Mucosa of rectum (tissue), 2 donors: ENCODE results near the gene LNPK.

ENCODE experiments used
- H3K27ac ChIP-seq, 2 donors: one replicate each; pipeline ENCODE4 v1.7.0; 2013; ENCODE audit warnings: inconsistent platforms in 2 of 2, low read depth in 2 of 2, low read length in 2 of 2
- H3K27me3 ChIP-seq, 2 donors: one replicate each; pipeline ENCODE4 v1.7.0; 2013; ENCODE audit warnings: low read length in 2 of 2; ENCODE audit not compliant: control insufficient read depth in 2 of 2, insufficient read depth in 2 of 2
- H3K36me3 ChIP-seq, 2 donors: one replicate each; pipeline ENCODE4 v1.7.0; 2013; ENCODE audit warnings: low read length in 2 of 2; ENCODE audit not compliant: control insufficient read depth in 2 of 2, insufficient read depth in 2 of 2
- H3K4me1 ChIP-seq, 2 donors: one replicate each; pipeline ENCODE4 v1.7.0; 2013; ENCODE audit warnings: low read length in 2 of 2, mild to moderate bottlenecking in 1 of 2; ENCODE audit not compliant: control insufficient read depth in 2 of 2, insufficient read depth in 2 of 2
- H3K4me3 ChIP-seq, 2 donors: one replicate each; pipeline ENCODE4 v1.7.0; 2013; ENCODE audit warnings: low read length in 2 of 2
- H3K9ac ChIP-seq, 2 donors: one replicate each; pipeline ENCODE4 v1.7.0; 2013; ENCODE audit warnings: low read length in 2 of 2, low read depth in 1 of 2, mild to moderate bottlenecking in 1 of 2
- H3K9me3 ChIP-seq, 2 donors: one replicate each; pipeline ENCODE4 v1.7.0; 2013; ENCODE audit warnings: low read length in 2 of 2; ENCODE audit not compliant: control insufficient read depth in 2 of 2
- donor health status: healthy.
- donor health status: Normal muscosa, but diverticular disease.

The LNPK gene

GRCh38 chr2:175887776-175888175 lies 114.3 kb downstream of the LNPK start:
- Histone ChIP-seq H3K9ac (no peak overlapping the region), H3K36me3 (no peaks in the 10 kb centered on the region), H3K4me3 (no peak overlapping the region), H3K27me3 (no peaks in the 10 kb centered on the region), H3K27ac (no peak overlapping the region), H3K4me1 (no peaks in the 10 kb centered on the region), H3K9me3 (no peaks in the 10 kb centered on the region)

DNA sequence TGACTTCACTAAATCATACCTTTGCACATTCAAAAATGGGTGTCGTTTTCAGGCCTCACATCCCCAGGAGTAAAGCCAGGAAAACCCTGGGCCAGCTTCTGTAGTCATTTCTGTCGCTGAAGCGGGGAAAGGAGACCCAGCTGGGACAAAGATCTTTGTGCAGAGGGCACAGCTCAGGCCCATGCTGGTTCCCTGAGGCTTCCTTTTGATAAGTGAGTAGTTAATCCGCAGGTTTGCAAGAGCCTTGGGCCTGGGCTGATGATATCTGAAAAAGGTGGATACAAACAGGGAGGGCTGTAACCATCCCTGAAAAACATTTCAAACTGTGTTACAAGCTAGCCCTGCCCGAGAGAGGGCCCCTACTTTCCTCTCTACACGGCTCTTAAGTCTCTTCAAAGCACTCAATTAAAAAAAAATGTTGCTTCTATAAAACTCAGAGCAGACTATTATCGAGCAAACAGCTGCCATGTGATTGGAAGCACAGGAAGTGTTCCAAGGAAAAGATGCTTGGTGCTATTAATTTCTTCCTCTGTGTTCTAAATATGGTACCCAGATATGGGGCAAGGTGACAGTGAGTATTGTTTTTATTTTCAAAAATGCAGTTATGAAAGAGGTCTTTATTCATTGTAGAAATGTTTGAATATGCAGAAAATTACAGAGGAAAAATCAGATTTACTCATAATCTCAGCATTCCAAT lies 117.2 kb downstream of the LNPK start:
- Histone ChIP-seq H3K27ac (no peak overlapping the region), H3K4me3 (no peak overlapping the region), H3K4me1 (no peaks in the 10 kb centered on the region), H3K36me3 (no peaks in the 10 kb centered on the region), H3K9ac (no peak overlapping the region), H3K27me3 (no peaks in the 10 kb centered on the region), H3K9me3 (no peaks in the 10 kb centered on the region)

DNA sequence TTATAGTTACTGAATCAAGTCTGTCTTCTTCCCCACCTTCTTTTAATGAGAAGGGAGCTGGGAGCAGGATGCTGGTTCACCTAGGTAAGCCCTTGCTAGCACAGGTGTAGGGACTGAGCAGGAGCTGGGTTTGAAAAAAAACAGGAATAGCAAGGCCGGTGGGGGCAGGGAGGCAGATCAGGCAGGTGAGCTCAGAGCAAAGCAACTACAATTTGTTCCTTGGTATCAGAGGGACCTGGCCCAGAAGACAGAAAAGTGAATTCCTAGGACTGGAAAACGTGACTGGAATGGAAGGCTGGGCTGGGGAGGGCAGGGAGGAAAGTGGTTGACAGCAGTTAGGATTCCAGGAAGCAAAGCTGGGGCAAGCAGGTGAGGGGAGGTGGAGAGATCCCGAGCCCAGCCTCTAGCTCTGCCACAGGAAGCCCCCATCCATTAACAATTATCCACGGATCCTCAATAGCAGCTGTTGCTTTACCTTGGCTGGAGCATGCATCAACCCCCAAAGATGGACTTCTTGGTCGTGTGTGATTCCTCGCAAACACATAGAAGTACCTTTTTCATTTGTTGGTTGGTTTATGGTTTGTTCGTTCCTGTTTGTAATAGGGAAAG lies 118.4 kb downstream of the LNPK start:
- no peak overlapping the region for H3K27ac ChIP-seq
- H3K9ac ChIP-seq: no peak overlapping the region
- H3K9me3 ChIP-seq: no peaks in the 10 kb centered on the region
- no peak overlapping the region for H3K4me3 ChIP-seq
- H3K36me3 ChIP-seq: no peaks in the 10 kb centered on the region
- H3K27me3 ChIP-seq: no peaks in the 10 kb centered on the region
- H3K4me1 ChIP-seq: no peaks in the 10 kb centered on the region

DNA sequence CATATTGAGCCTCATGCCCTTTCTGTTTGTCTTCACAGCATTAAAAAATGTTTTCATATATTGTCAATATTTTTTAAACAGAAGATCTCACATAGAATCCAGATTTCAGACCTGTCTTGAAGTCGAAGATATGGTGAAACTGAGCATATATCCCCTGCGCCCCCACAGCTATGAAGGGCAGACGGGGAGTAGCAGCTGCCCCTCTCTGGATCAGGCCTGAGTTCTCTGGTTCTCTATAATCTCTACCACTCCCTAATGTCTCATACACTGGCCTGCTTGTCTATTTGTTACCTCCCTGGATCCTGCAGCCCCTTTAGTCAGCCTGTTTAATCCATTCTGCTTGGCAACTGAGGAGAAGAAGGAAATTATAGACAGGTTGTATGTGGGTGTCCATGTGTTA lies 122.4 kb downstream of the LNPK start:
- no peaks in the 10 kb centered on the region for H3K36me3 ChIP-seq
- no peak overlapping the region for H3K4me3 ChIP-seq
- H3K9ac ChIP-seq: no peak overlapping the region
- no peaks in the 10 kb centered on the region for H3K9me3 ChIP-seq
- no peaks in the 10 kb centered on the region for H3K4me1 ChIP-seq
- H3K27ac ChIP-seq: no peak overlapping the region
- peaks cover 0 to 2% of the 10 kb centered on the region in 2 donors for H3K27me3 ChIP-seq

DNA sequence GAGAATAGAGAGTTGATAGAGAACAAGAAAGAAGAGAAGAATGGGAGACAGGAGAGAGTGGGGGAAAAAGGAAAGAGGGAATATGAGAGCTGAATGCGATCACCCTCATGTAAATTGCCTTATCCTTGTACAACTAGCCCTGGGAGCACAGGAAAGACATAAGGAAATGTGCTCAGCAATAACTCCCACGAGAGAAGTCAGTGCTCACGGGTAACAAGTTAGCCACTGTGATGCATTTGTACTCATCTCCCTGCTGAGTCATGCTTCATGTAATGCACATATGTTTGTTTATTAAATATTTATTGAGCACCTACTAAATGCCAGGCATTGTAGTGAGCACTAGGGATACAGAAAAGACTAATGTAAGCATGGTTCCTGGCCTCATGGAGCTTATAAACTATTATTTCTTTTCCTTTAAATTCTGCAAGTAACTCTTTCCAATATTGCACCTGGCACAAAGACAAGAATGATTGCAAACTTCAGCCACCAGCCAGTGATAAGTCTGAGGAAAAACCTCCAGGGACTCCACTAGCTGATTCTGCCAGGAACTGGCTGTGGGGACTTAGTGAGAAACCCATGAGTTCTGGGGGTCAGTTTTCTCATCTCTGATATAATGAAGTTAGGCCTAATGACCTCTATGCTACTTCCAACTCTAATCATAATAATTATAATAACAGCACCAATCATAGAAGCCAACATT lies 124.1 kb downstream of the LNPK start:
- H3K27me3 ChIP-seq: peaks cover 0 to 2% of the 10 kb centered on the region in 2 donors

DNA sequence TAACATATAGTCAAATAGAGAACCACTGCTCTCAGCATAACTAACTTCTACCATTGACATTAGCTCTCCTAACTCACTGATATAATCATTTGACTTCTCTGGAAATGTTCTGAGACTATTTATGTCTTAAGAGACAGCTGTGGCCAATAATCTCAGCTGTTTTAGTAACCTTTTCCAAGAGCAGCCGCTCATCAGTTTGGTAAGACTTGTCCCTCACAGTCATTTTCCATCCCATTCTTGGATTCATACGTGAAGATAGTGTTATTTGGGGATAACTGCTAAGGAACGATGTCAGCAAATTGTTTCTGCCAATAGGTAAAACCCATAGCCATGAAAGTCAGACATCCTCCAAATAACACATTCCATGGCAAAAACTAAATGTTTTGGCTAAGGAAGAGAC lies 127.8 kb downstream of the LNPK start:
- no peaks in the 10 kb centered on the region for H3K4me1 ChIP-seq

More for the DNA sequence above, 124.1 kb downstream of the LNPK start:
- no peaks in the 10 kb centered on the region for H3K9me3 ChIP-seq
- H3K4me1 ChIP-seq: no peaks in the 10 kb centered on the region
- H3K4me3 ChIP-seq: no peak overlapping the region
- H3K9ac ChIP-seq: no peak overlapping the region
- H3K27ac ChIP-seq: no peak overlapping the region
- no peaks in the 10 kb centered on the region for H3K36me3 ChIP-seq

More for the DNA sequence above, 127.8 kb downstream of the LNPK start:
- Histone ChIP-seq H3K36me3 (no peaks in the 10 kb centered on the region), H3K4me3 (no peak overlapping the region), H3K27ac (no peak overlapping the region), H3K9me3 (no peaks in the 10 kb centered on the region), H3K9ac (no peak overlapping the region), H3K27me3 (peaks cover 0 to 2% of the 10 kb centered on the region in 2 donors)
